ENCODE data around the gene PCDHGA11.

- TF ChIP-seq YY1 (IDR thresholded peaks at IDR 0.05) (no peak), JUND (IDR thresholded peaks at IDR 0.05) (no peak), MAX (IDR thresholded peaks at IDR 0.05) (no peak)
Measured at GRCh38 chr5:141420855-141421488, at the start of gene PCDHGA11.
